MM.1S (cell line): ENCODE data around the gene RIMKLB.
"Not testable (repeated sequence)": the region's sequence is repeated elsewhere in the genome, so short reads cannot be mapped to it uniquely, and the experiment has no call there.

Experiments
- DNase-seq: peaks from one replicate; pipeline ENCODE4 v3.0.0-alpha.2; 2015
- H2AFZ ChIP-seq: fragments of 300-600 bp; sonication (generic); 2 replicates; pipeline ENCODE4 v1.6.0; 2016; ENCODE audit warnings: antibody characterized with exemption, low read length
- H3F3A ChIP-seq: fragments of 300-600 bp; sonication (generic); 2 replicates; pipeline ENCODE4 v1.6.1; 2016; ENCODE audit warnings: mild to moderate bottlenecking, antibody characterized with exemption, low read length, moderate library complexity, mixed read lengths; ENCODE audit not compliant: insufficient read depth
- H3K27ac ChIP-seq: fragments of 300-600 bp; sonication (generic); 2 replicates; pipeline ENCODE4 v1.5.1; 2016; ENCODE audit warnings: mild to moderate bottlenecking, low read length
- H3K27me3 ChIP-seq: fragments of 300-600 bp; sonication (generic); replicated peaks from 2 replicates; pipeline ENCODE4 v1.6.0; 2016; ENCODE audit warnings: low read length; ENCODE audit not compliant: insufficient read depth
- H3K36me3 ChIP-seq: fragments of 300-600 bp; sonication (generic); replicated peaks from 2 replicates; pipeline ENCODE4 v1.6.1; 2016; ENCODE audit warnings: mild to moderate bottlenecking, low read length, mixed read lengths; ENCODE audit not compliant: insufficient read depth
- H3K4me1 ChIP-seq: fragments of 300-600 bp; sonication (generic); 2 replicates; pipeline ENCODE4 v1.6.1; 2016; ENCODE audit warnings: low read length, mixed read lengths
- H3K4me2 ChIP-seq: fragments of 300-600 bp; sonication (generic); 2 replicates; pipeline ENCODE4 v1.6.0; 2016; ENCODE audit warnings: low read depth, low read length
- H3K4me3 ChIP-seq: fragments of 300-600 bp; sonication (generic); 2 replicates; pipeline ENCODE4 v1.5.1; 2016; ENCODE audit warnings: low read length, mixed read lengths
- H3K79me2 ChIP-seq: fragments of 300-600 bp; sonication (generic); 2 replicates; pipeline ENCODE4 v1.6.1; 2016; ENCODE audit warnings: mixed run types, low read length, mixed read lengths
- H3K9ac ChIP-seq: fragments of 300-600 bp; sonication (generic); 2 replicates; pipeline ENCODE4 v1.6.1; 2016; ENCODE audit warnings: low read length, mixed read lengths
- H3K9me2 ChIP-seq: fragments of 300-600 bp; sonication (generic); replicated peaks from 2 replicates; pipeline ENCODE4 v1.6.1; 2016; ENCODE audit warnings: mild to moderate bottlenecking, low read length, mixed read lengths; ENCODE audit not compliant: insufficient read depth
- H3K9me3 ChIP-seq: fragments of 300-600 bp; sonication (generic); replicated peaks from 2 replicates; pipeline ENCODE4 v1.6.1; 2016; ENCODE audit warnings: mild to moderate bottlenecking, low read length, mixed read lengths; ENCODE audit not compliant: insufficient read depth
- H4K20me1 ChIP-seq: fragments of 300-600 bp; sonication (generic); 2 replicates; pipeline ENCODE4 v1.6.1; 2016; ENCODE audit warnings: mild to moderate bottlenecking, low read length, moderate library complexity, mixed read lengths; ENCODE audit not compliant: insufficient read depth
- EZH2 ChIP-seq: fragments of 300-600 bp; sonication (generic); optimal IDR thresholded peaks from 2 replicates; pipeline ENCODE3; 2017; ENCODE audit warnings: low read depth, mild to moderate bottlenecking, antibody characterized with exemption, low read length, mixed read lengths
- EZH2phosphoT487 ChIP-seq: fragments of 300-600 bp; sonication (generic); IDR thresholded peaks from 2 replicates; pipeline ENCODE4 v1.6.1; 2018; ENCODE audit warnings: antibody characterized with exemption, low read length
- TF ChIP-seq, protein P1 (sequence below): fragments of 300-600 bp; sonication (generic); IDR thresholded peaks from 2 replicates; pipeline ENCODE4 v1.5.1; 2016; ENCODE audit warnings: antibody characterized with exemption, low read length, mixed read lengths

The RIMKLB gene

DNA sequence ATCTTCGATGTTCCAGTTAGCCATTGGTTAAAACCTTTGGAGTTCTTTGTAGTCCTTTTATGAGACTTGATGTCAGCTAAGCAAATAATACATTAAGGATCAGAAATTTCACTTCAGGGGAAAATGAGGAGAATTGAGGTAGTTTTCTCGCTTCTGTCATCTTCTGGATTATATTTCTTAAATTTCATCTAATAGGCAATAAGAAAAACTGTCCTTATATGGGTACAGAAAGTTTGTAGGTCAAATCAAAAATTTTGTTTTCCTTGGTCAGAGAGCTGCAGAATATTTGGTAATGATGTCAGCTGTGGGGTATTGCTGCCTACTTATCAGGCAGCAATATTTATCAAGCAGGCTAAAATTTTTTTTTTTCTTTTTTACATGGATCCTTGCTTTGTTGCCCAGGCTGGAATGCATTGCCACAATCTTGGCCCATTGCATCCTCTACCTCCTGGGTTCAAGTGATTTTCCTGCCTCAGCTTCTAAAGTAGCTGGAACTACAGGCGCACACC, 37.1 kb downstream of the RIMKLB start:
- TF ChIP-seq, protein P1, sequence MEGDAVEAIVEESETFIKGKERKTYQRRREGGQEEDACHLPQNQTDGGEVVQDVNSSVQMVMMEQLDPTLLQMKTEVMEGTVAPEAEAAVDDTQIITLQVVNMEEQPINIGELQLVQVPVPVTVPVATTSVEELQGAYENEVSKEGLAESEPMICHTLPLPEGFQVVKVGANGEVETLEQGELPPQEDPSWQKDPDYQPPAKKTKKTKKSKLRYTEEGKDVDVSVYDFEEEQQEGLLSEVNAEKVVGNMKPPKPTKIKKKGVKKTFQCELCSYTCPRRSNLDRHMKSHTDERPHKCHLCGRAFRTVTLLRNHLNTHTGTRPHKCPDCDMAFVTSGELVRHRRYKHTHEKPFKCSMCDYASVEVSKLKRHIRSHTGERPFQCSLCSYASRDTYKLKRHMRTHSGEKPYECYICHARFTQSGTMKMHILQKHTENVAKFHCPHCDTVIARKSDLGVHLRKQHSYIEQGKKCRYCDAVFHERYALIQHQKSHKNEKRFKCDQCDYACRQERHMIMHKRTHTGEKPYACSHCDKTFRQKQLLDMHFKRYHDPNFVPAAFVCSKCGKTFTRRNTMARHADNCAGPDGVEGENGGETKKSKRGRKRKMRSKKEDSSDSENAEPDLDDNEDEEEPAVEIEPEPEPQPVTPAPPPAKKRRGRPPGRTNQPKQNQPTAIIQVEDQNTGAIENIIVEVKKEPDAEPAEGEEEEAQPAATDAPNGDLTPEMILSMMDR: no peak
- TF ChIP-seq EZH2phosphoT487 (no peak), EZH2 (no peak)
- H3K9ac ChIP-seq: no peak overlapping the region
- no peaks in the 10 kb centered on the region for H3K27me3 ChIP-seq
- no peaks in the 10 kb centered on the region for H3K4me1 ChIP-seq
- H3F3A ChIP-seq: no peaks in the 10 kb centered on the region
- H2AFZ ChIP-seq: no peak overlapping the region
- H3K4me2 ChIP-seq: no peak overlapping the region
- H3K36me3 ChIP-seq: no peaks in the 10 kb centered on the region
- no peaks in the 10 kb centered on the region for H3K9me2 ChIP-seq
- no peaks in the 10 kb centered on the region for H4K20me1 ChIP-seq
- no peak for DNase-seq
- H3K27ac ChIP-seq: no peak overlapping the region
- H3K4me3 ChIP-seq: no peak overlapping the region
- no peaks in the 10 kb centered on the region for H3K79me2 ChIP-seq
- no peaks in the 10 kb centered on the region for H3K9me3 ChIP-seq

GRCh38 chr12:8742501-8742900, 44.7 kb downstream of the RIMKLB start:
- H3K27me3 ChIP-seq: no peaks in the 10 kb centered on the region
- no peaks in the 10 kb centered on the region for H3K36me3 ChIP-seq
- no peak overlapping the region for H3K9ac ChIP-seq
- H2AFZ ChIP-seq: no peak overlapping the region
- no peak overlapping the region for H3K27ac ChIP-seq
- H3F3A ChIP-seq: no peaks in the 10 kb centered on the region
- H3K79me2 ChIP-seq: no peaks in the 10 kb centered on the region
- no peak overlapping the region for H3K4me3 ChIP-seq
- H3K9me3 ChIP-seq: no peaks in the 10 kb centered on the region
- DNase-seq: no peak
- H3K4me2 ChIP-seq: no peak overlapping the region
- no peaks in the 10 kb centered on the region for H3K4me1 ChIP-seq
- TF ChIP-seq EZH2 (no peak), EZH2phosphoT487 (no peak)
- no peaks in the 10 kb centered on the region for H3K9me2 ChIP-seq
- no peaks in the 10 kb centered on the region for H4K20me1 ChIP-seq

GRCh38 chr12:8743121-8743520, 45.3 kb downstream of the RIMKLB start:
- not testable (repeated sequence) for DNase-seq, H3K27ac ChIP-seq, H3K4me2 ChIP-seq, H3K9me2 ChIP-seq, H4K20me1 ChIP-seq, H3K9me3 ChIP-seq, H3K36me3 ChIP-seq, H2AFZ ChIP-seq, H3K4me3 ChIP-seq, H3K79me2 ChIP-seq, H3F3A ChIP-seq, H3K27me3 ChIP-seq, H3K9ac ChIP-seq, H3K4me1 ChIP-seq

GRCh38 chr12:8745631-8746030, 47.8 kb downstream of the RIMKLB start:
- not testable (repeated sequence) for H3K4me3 ChIP-seq, DNase-seq, H3K4me2 ChIP-seq, H3K9me3 ChIP-seq, H3K79me2 ChIP-seq, H4K20me1 ChIP-seq, H3K27ac ChIP-seq, H3K9me2 ChIP-seq, H3K4me1 ChIP-seq, H3K9ac ChIP-seq, H3K27me3 ChIP-seq, H3F3A ChIP-seq, H3K36me3 ChIP-seq, H2AFZ ChIP-seq

DNA sequence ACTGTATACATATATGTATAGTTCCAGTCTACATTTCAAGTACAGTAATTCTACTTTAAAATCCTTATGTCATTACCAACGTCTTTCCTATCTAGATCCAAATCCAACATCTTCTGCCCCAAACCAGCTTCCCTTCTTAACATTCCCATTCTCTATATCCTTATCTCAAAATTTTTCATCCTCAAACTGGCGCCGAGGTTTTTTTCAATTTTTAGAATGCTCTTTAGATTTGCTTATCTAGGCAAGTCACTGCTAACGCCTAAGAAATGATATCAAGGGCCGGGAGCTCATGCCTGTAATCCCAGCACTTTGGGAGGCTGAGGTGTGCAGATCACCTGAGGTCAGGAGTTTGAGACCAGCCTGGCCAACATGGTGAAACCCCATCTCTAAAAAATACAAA, 48.3 kb downstream of the RIMKLB start:
- no peak for DNase-seq
- Histone ChIP-seq H3K27ac (no peak overlapping the region), H3K4me2 (no peak overlapping the region), H3K36me3 (no peaks in the 10 kb centered on the region), H3K4me1 (no peaks in the 10 kb centered on the region), H3K4me3 (no peak overlapping the region), H3K9me2 (no peaks in the 10 kb centered on the region), H3K27me3 (no peaks in the 10 kb centered on the region), H3K9me3 (no peaks in the 10 kb centered on the region), H4K20me1 (no peaks in the 10 kb centered on the region), H3K9ac (no peak overlapping the region), H3K79me2 (no peaks in the 10 kb centered on the region), H2AFZ (no peak overlapping the region), H3F3A (no peaks in the 10 kb centered on the region)
- TF ChIP-seq EZH2phosphoT487: no peak
- TF ChIP-seq, protein P1: no peak
- no peak for TF ChIP-seq EZH2

DNA sequence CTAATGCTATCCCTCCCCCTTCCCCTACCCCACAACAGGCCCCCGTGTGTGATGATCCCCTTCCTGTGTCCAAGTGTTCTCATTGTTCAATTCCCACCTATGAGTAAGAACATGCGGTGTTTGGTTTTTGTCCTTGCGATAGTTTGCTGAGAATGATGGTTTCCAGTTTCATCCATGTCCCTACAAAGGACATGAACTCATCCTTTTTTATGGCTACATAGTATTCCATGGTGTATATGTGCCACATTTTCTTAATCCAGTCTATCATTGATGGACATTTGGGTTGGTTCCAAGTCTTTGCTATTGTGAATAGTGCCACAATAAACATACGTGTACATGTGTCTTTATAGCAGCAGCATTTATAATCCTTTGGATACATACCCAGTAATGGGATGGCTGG, 62.3 kb downstream of the RIMKLB start:
- H3F3A ChIP-seq, H3K9ac ChIP-seq, H4K20me1 ChIP-seq, H3K36me3 ChIP-seq, H2AFZ ChIP-seq, H3K4me1 ChIP-seq, H3K9me3 ChIP-seq, H3K9me2 ChIP-seq, DNase-seq, H3K27ac ChIP-seq, H3K27me3 ChIP-seq, H3K4me2 ChIP-seq, H3K4me3 ChIP-seq, H3K79me2 ChIP-seq: not testable (repeated sequence)
